Measurements from ENCODE around the gene ZNF207.

- TF ChIP-seq CTCF (IDR thresholded peaks at IDR 0.05; ENCODE audit: insufficient read depth, low read length) (no peak), REST (IDR thresholded peaks at IDR 0.05; ENCODE audit: insufficient replicate concordance, low read depth) (no peak), POLR2AphosphoS5 (IDR thresholded peaks at IDR 0.05; ENCODE audit: low read depth) (no peak)
Observed at GRCh38 chr17:32302037-32302436, 47.9 kb upstream of the ZNF207 start.
